Peyer's patch (tissue), 4 donors: ENCODE measurements around the gene ATP5PO. TPM values are rescaled to one million over a fixed set of nuclear protein-coding genes. Genes with fewer than 3 reads are reported as not detected.

Experiments used
- DNase-seq, 3 donors: peaks; one replicate each; pipeline ENCODE4 v3.0.0-alpha.2; 2017 to 2019
- H3K27ac ChIP-seq, 4 donors: fragments of 200-600 bp; sonication (generic); one replicate each; pipeline ENCODE4 v1.5.1; 2016 to 2019
- H3K27me3 ChIP-seq, 2 donors: fragments of 200-600 bp; sonication (generic); one replicate each; pipeline ENCODE4 v1.5.1; 2019
- H3K36me3 ChIP-seq, 3 donors: fragments of 200-600 bp; sonication (generic); one replicate each; pipeline ENCODE4 v1.5.1; 2016 to 2019
- H3K4me1 ChIP-seq, 4 donors: fragments of 200-600 bp; sonication (generic); one replicate each; pipeline ENCODE4 v1.5.1; 2016 to 2019
- H3K4me3 ChIP-seq, 4 donors: fragments of 200-600 bp; sonication (generic); 1 replicate in 3 of 4; 2 replicates in 1 of 4; pipeline ENCODE4 v1.5.1; 2016 to 2019; ENCODE audit warnings: mild to moderate bottlenecking in 1 of 4
- H3K9me3 ChIP-seq, 4 donors: fragments of 200-600 bp; sonication (generic); one replicate each; pipeline ENCODE4 v1.5.1; 2016 to 2019; ENCODE audit warnings: mild to moderate bottlenecking in 1 of 4
- POLR2A ChIP-seq, 2 donors: fragments of 450-650 bp; IDR thresholded peaks; one replicate each; pipeline ENCODE4 v1.5.1; 2017; ENCODE audit warnings: antibody characterized with exemption in 2 of 2, mild to moderate bottlenecking in 2 of 2, moderate library complexity in 2 of 2
- total RNA-seq, 4 donors: library from RNA; depleted of rRNA; stranded (reverse); fragments of >200 nt; gene quantifications; one replicate each; pipeline ENCODE4 v1.1.0, GENCODE V29; 2016
- TF ChIP-seq, protein P1 (sequence below), 6 experiments: fragments of 450-650 bp in 4 of 6; fragments of 200-600 bp in 2 of 6; sonication (generic) in 1 of 6; IDR thresholded peaks; one replicate each; pipeline ENCODE4 v1.5.1; 2017 to 2019; ENCODE audit warnings: antibody characterized with exemption in 6 of 6, mild to moderate bottlenecking in 3 of 6, moderate library complexity in 1 of 6

ATP5PO gene
- total RNA-seq, 4 donors from 2014 or later = 178 to 291 (median 203) TPM

DNA sequence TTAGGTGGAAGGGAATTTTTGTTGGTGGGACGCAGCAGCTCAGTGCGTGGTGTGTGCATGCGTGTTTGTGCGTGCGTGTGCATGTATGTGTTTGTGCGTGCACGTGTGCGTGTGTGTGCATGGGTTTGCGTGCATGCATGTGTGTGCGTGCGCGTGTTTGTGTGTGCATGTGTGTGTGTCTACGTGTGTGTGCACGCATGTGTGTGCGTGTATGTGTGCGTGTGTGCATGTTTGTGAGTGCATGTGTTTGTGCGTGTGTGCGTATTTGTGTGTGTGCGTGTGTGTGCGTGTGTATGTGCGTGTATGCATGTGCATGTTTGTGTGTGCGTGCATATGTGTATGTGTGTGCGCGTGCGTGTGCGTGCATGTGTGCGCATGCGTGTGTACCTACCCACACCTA lies 20.2 kb downstream of the ATP5PO start:
- Histone ChIP-seq H3K36me3 (peaks cover 0 to 2% (median 0%) of the 10 kb centered on the region in 3 donors), H3K27me3 (no peaks in the 10 kb centered on the region), H3K9me3 (no peaks in the 10 kb centered on the region), H3K4me3 (no peak overlapping the region), H3K27ac (no peak overlapping the region), H3K4me1 (peaks cover 0 to 5% (median 0%) of the 10 kb centered on the region in 4 donors)
- no peak for DNase-seq
- TF ChIP-seq, protein P1, sequence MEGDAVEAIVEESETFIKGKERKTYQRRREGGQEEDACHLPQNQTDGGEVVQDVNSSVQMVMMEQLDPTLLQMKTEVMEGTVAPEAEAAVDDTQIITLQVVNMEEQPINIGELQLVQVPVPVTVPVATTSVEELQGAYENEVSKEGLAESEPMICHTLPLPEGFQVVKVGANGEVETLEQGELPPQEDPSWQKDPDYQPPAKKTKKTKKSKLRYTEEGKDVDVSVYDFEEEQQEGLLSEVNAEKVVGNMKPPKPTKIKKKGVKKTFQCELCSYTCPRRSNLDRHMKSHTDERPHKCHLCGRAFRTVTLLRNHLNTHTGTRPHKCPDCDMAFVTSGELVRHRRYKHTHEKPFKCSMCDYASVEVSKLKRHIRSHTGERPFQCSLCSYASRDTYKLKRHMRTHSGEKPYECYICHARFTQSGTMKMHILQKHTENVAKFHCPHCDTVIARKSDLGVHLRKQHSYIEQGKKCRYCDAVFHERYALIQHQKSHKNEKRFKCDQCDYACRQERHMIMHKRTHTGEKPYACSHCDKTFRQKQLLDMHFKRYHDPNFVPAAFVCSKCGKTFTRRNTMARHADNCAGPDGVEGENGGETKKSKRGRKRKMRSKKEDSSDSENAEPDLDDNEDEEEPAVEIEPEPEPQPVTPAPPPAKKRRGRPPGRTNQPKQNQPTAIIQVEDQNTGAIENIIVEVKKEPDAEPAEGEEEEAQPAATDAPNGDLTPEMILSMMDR (IDR thresholded peaks at IDR 0.05) = no peak
- TF ChIP-seq POLR2A (IDR thresholded peaks at IDR 0.05) = no peak

DNA sequence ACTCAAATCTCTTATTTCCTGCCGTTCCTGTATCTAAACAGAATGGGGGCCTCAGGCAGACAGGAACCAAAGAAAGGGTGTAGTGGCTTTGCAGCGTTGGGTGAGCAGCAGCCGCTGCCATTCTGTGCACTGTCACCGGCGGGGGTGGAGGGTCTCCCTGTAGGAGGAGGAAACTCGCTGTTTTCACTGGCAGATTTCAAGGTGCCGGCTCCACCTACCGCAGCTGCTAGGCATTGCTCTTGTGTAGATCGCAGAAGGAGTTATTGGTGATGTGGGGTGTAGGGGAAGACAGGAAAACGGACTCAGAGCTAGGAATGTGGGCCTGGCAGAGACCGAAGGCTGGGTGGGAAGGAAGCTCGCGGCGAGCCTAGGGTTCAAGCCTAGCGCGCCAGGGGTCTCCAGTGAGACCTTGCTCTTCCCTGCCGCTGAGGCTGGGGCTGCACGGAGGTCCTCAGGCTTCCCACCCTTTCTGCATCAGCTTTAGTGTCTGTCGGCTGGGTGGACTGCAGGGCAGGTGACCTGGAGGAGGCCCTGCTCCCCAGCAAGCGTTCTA lies 20.8 kb downstream of the ATP5PO start:
- Histone ChIP-seq H3K36me3 (no peaks in the 10 kb centered on the region), H3K4me3 (peak overlapping the region in 3 of 4 donors; percentile 3 to 33 (median 22)), H3K27me3 (no peaks in the 10 kb centered on the region), H3K9me3 (no peaks in the 10 kb centered on the region), H3K27ac (no peak overlapping the region), H3K4me1 (peaks cover 0 to 5% (median 0%) of the 10 kb centered on the region in 4 donors)
- TF ChIP-seq, protein P1 (IDR thresholded peaks at IDR 0.05) = peak in 4 of 6 experiments; percentile 25 to 57 (median 54)
- TF ChIP-seq POLR2A (IDR thresholded peaks at IDR 0.05) = no peak
- DNase-seq = peak; percentile 35 to 71 (median 60)

- TF ChIP-seq POLR2A (IDR thresholded peaks at IDR 0.05) = no peak
- TF ChIP-seq, protein P1 (IDR thresholded peaks at IDR 0.05) = no peak
- H3K4me3 ChIP-seq = no peak overlapping the region
- no peaks in the 10 kb centered on the region for H3K27me3 ChIP-seq
- no peaks in the 10 kb centered on the region for H3K9me3 ChIP-seq
- peaks cover 0 to 5% (median 0%) of the 10 kb centered on the region in 4 donors for H3K4me1 ChIP-seq
- DNase-seq = no peak
- H3K27ac ChIP-seq = no peak overlapping the region
- H3K36me3 ChIP-seq = no peaks in the 10 kb centered on the region
Measured at GRCh38 chr21:33893917-33894316, 21.7 kb downstream of the ATP5PO start.

DNA sequence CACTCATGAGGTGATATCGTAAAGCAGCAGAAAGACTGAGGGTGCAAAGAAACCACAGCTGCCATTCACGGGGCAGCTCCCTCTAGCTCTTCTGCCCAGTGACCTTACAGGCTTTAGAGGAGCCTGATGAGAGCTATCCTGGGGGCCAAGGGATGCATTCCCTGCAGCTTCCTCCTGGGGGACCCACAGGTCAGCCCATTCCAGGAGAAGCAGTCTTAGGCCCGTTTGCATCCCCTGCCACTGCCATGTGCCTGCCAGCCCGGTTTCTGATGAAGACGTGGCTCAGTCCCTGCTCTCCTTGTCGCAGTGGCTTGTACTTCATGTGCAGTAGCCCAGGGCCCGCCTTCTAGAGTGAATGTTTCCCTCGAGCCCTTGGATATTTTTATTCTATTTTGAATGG lies 22.8 kb downstream of the ATP5PO start:
- TF ChIP-seq, protein P1 (IDR thresholded peaks at IDR 0.05) = no peak
- no peak for TF ChIP-seq POLR2A (IDR thresholded peaks at IDR 0.05)

GRCh38 chr21:33890187-33890586 lies 25.4 kb downstream of the ATP5PO start:
- Histone ChIP-seq H3K27me3 (no peaks in the 10 kb centered on the region), H3K9me3 (no peaks in the 10 kb centered on the region), H3K27ac (no peak overlapping the region), H3K4me3 (no peak overlapping the region), H3K4me1 (peaks cover 0 to 5% (median 0%) of the 10 kb centered on the region in 4 donors), H3K36me3 (no peaks in the 10 kb centered on the region)
- no peak for DNase-seq
- TF ChIP-seq, protein P1 (IDR thresholded peaks at IDR 0.05) = no peak
- no peak for TF ChIP-seq POLR2A (IDR thresholded peaks at IDR 0.05)

More for the DNA sequence above, 22.8 kb downstream of the ATP5PO start:
- H3K27ac ChIP-seq = no peak overlapping the region
- H3K4me3 ChIP-seq = no peak overlapping the region
- no peak for DNase-seq
- no peaks in the 10 kb centered on the region for H3K9me3 ChIP-seq
- no peaks in the 10 kb centered on the region for H3K27me3 ChIP-seq
- no peaks in the 10 kb centered on the region for H3K36me3 ChIP-seq
- H3K4me1 ChIP-seq = peaks cover 0 to 5% (median 0%) of the 10 kb centered on the region in 4 donors
